ENCODE data around the gene DBH. TPM values are rescaled to one million over a fixed set of nuclear protein-coding genes. Genes with fewer than 3 reads are reported as not detected.
"Not testable (repeated sequence)": the region's sequence is repeated elsewhere in the genome, so short reads cannot be mapped to it uniquely, and the experiment has no call there.

DBH gene
- total RNA-seq, 1 experiment from 2014 or later, result not detected

DNA sequence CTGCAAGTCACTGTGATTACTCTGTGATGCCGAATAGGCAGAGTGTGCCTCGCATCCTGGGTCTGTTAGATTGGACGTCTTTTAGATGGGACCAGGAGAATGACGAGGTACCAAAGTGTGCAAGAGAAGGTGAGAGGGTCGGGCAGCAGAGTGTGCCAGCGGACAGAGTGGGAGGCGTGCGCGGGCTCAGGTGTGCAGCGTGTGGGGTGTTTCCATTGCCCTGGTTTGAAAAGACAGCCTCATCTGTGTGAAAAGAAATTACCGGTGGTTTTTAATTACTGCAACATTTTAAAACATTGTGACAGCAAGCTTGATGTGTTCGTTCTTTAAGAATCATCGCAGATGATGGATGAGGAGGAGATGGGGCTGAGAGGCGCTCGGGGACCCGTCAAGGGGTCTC lies 22.7 kb upstream of the DBH start:
- Histone ChIP-seq H3K4me3 (no peak overlapping the region), H3K36me3 (no peaks in the 10 kb centered on the region), H3K27me3 (peaks cover 71% of the 10 kb centered on the region), H3K9me3 (no peaks in the 10 kb centered on the region)
- no peak for DNase-seq

DNA sequence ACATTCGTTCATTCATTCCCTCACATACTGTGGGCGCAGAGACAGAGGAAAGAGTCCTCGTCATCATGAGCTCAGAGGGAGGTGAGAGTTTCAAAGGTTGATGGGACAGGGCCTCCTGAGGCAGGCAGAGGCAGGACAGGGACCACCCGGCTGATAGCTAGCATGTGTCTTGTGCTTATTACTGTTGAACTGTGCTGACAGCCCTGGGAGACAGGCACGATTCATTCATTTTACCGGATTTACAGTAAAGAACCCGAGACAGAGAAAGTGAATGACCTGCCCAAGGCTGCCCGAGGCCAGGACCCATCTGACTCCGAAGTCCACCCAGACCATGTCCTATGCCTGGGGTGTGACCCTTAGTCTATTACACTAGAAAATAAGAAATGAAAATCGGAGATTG lies 22.1 kb upstream of the DBH start:
- no peak for DNase-seq
- Histone ChIP-seq H3K9me3 (no peaks in the 10 kb centered on the region), H3K4me3 (no peak overlapping the region), H3K27me3 (peaks cover 72% of the 10 kb centered on the region), H3K36me3 (no peaks in the 10 kb centered on the region)

DNA sequence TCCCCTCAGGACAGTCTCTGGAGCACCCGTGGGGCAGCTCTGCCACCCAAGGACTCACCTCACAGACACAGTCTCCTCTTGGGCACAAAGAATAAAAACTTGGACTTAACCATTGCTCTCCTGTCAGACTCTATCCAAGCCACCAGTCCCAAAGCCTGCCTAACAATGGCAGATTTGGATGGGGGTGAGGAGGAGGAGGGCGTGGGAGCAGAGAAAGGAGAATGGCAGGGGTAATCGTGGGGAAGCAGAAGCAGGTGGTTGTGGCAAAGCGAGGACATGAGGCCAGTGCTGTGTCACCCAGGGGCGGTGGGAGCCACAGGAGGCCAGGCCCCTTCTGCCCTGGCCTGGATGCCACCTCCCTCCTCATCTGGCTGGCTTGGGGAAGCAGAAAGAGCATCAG lies 21.5 kb upstream of the DBH start:
- no peaks in the 10 kb centered on the region for H3K36me3 ChIP-seq
- DNase-seq, result no peak
- H3K27me3 ChIP-seq, result peaks cover 71% of the 10 kb centered on the region
- no peaks in the 10 kb centered on the region for H3K9me3 ChIP-seq
- H3K4me3 ChIP-seq, result no peak overlapping the region

DNA sequence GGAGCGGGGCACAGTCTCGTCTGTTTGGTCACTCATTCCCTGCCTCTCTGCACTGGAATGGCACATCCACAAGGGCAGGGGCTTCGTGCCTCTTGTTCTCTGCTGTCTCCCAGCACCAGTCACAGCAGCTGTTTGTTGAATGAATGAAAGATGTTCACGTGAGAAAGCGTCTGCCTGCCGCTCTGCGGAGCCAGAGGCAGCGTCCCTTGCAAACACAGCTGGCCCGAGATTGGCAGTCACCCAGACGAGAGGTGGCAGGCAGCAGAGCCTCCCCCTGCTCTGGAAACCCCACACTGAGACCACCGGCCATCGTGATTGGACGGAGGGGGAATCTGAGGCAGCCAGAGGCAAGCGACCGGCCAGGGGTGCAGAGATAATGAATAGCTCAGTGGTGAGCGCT lies 21.0 kb upstream of the DBH start:
- no peak overlapping the region for H3K4me3 ChIP-seq
- no peaks in the 10 kb centered on the region for H3K36me3 ChIP-seq
- DNase-seq, result no peak
- H3K27me3 ChIP-seq, result peaks cover 73% of the 10 kb centered on the region
- H3K9me3 ChIP-seq, result no peaks in the 10 kb centered on the region

DNA sequence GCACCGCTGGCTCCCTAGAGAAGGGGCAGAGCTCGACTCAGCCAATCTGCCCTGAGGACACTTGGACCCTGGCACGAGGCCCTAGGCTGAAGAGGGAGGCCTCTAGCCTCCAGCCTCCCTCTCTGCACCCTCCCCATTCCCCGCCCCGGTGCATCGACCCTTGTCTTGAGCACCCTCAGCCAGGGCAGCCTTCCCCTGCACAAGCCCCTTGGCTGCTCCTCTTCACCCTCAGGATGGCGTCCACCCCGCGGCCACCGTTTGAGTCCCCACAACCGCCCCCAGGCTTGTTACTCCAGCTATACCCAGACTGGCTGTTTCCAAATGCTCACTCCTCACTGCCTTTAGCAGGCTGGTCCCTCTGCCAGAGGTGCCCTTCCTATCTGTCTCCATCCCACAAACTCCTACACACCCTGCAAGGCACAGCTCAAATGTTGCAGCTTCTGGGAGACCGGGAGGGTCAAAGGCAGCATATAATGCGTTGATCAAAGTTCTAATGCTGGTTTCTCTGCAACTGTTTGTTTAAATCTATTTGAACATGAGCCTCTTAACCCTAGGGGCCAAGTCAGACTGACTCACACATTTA lies 20.5 kb upstream of the DBH start:
- Histone ChIP-seq H3K9me3 (no peaks in the 10 kb centered on the region), H3K27me3 (peaks cover 73% of the 10 kb centered on the region), H3K36me3 (no peaks in the 10 kb centered on the region), H3K4me3 (no peak overlapping the region)
- no peak for DNase-seq

DNA sequence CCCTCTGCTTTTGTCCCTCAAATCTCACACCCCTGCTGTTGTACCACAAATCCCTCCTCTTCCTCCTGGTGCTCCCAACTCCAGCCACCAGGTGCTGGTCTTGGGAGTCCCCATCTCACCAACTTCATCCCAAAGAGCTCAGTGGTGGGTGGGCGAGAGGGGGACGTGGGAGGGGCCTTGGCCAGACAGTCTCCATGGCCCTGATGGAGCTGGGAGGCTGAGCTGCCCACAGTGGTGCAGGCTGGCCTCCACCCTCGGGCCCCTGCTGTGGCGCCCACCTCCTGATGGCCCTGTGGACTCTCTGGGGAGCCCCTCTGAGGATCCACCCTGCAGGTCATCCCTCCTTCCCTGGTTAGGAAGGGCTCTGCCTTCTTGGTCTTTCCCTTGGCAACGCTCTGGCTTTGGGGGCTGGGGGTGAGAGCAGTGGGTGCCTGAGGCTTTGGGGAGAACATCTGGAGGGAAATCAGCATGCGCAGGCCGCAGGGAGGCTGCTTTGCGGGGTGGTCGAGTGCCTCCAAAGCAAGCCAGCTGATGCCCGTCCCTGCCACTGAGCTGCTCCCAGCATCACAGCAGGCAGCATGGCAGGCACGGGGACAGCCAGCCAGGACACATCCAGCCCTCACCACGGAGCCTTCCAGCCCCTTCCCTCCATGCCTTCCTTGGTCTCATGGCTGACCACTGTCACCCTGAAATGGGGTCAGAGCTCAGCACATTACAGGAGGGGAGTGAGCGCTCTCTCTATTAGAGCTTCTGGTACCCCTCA lies 19.3 kb upstream of the DBH start:
- Histone ChIP-seq H3K9me3 (no peaks in the 10 kb centered on the region), H3K36me3 (no peaks in the 10 kb centered on the region), H3K27me3 (peaks cover 71% of the 10 kb centered on the region), H3K4me3 (no peak overlapping the region)
- no peak for DNase-seq

DNA sequence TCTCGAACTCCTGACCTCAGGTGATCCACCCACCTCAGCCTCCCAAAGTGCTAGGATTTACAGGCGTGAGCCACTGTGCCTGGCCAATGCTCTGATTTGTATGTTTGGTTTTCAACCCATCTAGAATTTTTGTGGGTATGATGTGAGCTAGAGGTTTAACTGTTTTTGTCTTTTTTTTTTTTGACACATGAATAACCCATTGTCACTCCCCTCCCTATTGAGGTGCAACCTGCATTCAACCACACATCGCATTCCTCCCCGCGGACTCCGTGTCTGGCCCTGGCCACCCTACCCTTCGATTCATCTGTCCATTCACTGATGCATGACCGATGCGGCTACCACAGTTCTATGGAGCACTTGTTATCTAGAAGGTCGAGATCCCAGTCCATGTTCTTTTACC lies 17.4 kb upstream of the DBH start:
- H3K4me3 ChIP-seq, result no peak overlapping the region
- no peak for DNase-seq
- peaks cover 72% of the 10 kb centered on the region for H3K27me3 ChIP-seq
- no peaks in the 10 kb centered on the region for H3K9me3 ChIP-seq
- H3K36me3 ChIP-seq, result no peaks in the 10 kb centered on the region

DNA sequence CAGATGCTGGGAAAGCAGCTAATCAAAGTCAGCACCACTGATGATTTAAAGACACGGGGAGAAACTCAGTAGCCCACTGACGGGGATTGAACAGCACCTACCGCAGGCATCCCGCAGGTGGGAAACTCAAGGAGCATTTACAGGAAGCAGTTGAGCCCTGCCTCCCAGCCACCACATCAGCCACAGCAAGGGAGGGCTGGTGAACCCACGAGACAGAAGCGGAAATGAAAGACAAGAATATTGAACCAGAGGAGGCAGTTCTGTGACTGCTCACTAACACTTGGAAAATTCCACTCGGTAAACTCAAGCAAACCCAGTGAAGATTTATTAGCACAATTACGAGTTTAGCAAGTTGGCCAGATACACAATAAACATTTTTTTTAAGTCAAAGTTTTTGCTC lies 16.4 kb upstream of the DBH start:
- Histone ChIP-seq H3K36me3 (no peaks in the 10 kb centered on the region), H3K9me3 (no peaks in the 10 kb centered on the region), H3K4me3 (no peak overlapping the region), H3K27me3 (peaks cover 61% of the 10 kb centered on the region)
- no peak for DNase-seq

DNA sequence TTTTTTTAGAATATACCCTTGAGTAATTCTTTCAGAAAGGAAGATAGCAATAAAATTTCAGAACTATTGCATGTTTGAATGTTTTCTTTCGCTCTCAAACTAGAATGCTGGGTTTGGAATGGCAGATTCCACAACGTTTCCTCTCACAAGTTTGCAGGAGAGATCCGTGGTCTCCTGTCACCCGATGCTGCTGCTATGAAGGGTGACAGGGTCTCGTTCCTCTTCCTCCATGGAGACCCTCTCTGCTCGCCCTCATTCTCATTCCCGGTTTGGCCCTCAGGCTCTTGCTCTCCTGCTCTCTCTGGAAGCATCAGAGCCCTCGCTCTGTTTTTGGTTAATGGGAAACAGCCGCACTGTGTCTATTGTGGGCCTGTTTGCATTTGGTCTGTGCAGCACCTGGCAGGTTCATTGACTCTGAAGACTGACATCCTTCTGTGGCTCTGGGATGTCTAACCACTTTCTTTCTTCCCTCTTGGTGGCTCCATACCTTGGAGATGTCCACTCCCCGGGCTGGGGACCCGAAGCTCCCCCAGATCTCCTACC lies 14.4 kb upstream of the DBH start:
- Histone ChIP-seq H3K9me3 (no peaks in the 10 kb centered on the region), H3K4me3 (no peak overlapping the region), H3K36me3 (no peaks in the 10 kb centered on the region), H3K27me3 (peaks cover 44% of the 10 kb centered on the region)
- DNase-seq, result no peak

DNA sequence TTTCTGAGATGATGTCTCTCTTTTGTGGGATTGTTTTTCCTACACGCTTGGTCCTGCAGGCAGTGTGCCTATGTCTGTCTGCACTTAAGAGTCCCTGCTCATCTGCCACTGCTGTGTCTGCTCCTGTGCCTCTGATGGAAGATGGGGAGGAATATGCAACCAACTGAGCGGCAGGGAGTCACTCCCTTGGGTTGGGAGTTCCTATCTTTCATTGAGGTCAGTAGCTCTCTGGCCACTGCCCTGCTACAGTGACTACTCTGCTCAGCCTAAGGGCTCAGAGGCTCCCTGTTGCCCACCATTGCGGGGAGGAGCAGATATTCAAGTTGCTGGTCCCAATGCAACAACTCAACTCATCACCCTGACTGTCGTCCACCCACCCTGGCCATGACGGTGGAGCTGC lies 13.6 kb upstream of the DBH start:
- H3K9me3 ChIP-seq, result no peaks in the 10 kb centered on the region
- H3K36me3 ChIP-seq, result no peaks in the 10 kb centered on the region
- no peak overlapping the region for H3K4me3 ChIP-seq
- peaks cover 43% of the 10 kb centered on the region for H3K27me3 ChIP-seq
- no peak for DNase-seq

DNA sequence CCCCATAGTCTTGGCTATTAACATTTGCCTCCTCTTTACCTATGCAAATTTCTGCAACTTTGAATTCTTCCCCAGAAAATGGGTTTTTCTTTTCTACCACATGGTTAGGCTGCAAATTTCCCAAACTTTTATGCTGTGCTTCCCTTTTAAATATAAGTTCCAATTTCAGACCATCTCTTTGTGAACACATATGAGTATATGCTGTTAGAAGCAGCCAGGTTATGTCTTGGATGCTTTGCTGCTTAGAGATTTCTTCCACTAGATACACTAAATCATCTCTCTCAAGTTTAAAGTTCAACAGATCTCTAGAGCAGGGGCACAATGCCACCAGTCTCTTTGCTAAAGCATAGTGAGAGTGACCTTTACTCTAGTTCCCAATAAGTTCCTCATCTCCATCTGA lies 10.2 kb upstream of the DBH start:
- not testable (repeated sequence) for H3K9me3 ChIP-seq, H3K4me3 ChIP-seq, H3K36me3 ChIP-seq, DNase-seq
- H3K27me3 ChIP-seq, result peaks cover 17% of the 10 kb centered on the region

DNA sequence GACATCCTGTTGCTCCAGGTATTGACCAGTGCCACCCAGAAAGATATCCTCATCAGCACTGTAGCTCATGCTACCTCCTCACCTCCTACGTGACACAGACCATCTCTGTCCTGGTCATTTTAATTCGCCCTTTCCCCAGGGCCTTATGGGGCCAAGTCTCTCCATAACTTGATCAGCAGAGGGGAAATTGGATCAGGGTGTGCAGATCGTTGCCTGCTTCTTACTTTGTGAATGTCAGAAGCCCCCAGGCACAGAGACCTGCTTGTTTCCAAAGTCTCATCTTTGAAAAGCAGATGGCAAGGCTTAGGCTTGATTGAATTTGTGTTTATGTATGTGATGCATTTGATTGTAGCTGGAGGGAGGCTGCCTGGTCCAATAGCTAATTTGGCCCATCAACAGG lies 8.8 kb upstream of the DBH start:
- DNase-seq, result no peak

DNA sequence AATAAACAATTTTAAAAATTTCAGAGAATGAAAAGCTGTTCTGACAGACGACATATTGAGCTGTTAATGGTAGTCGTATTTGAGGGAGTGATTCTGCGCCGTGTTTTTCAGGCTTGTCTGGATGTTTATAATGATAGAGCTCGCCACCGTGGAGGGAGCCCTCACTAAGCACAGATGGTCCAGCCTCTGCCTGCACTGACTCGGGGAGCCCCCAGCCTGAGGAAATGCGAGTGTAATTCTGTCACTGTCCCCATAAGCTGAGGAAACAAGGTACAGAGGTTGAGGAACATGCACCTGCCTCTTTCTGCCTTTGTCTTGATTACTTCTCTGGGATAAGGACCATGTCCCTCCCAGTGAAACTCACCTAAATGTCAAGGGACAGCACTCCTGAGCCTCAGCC lies 7.4 kb upstream of the DBH start:
- Histone ChIP-seq H3K9me3 (no peaks in the 10 kb centered on the region), H3K36me3 (no peaks in the 10 kb centered on the region), H3K27me3 (no peaks in the 10 kb centered on the region), H3K4me3 (no peak overlapping the region)
- DNase-seq, result no peak

More for the DNA sequence above, 8.8 kb upstream of the DBH start:
- peaks cover 10% of the 10 kb centered on the region for H3K27me3 ChIP-seq
- no peak overlapping the region for H3K4me3 ChIP-seq
- no peaks in the 10 kb centered on the region for H3K36me3 ChIP-seq
- H3K9me3 ChIP-seq, result no peaks in the 10 kb centered on the region

DNA sequence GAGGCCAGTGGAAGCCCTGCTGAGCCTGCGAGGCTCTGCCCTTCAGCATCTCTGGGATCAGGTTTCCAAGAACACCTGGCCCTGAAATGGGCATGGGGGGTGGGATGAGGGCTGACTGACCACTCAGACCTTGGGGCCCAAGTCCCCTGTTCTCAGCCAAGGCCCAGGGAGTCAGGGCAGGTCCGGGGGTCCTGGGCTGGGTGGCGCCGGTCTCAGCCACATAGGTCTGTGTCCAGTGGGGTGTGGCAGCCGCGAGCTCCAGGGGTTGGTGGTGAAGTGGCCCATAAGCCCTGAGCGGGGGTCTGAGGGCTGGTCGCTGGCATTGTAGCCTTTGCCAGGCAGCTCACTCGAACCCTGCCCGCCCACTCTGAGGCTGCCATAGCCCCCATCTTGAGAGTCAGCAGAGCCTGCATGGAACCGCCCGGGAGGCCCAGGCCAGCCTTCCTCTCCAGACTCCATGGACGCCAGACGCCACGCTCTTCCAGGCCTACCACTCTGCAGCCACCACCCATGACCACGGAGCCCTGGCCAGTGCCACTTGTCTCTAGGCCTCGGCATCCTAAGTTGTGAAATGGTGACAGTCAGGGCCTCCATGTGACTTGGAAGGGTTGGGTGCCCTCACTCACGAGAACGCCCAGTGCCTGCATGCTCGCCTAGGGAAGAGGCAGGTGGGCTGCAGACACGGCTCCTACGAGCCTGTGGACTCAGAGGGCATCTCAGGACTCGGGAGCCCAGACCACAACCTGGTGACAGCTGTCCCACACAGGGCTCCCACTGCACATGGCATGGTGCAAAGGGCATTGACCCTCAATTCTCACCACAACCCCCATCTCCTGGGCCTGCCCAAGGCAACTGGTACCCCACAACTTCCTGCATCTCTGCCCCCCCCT lies 6.7 kb upstream of the DBH start:
- no peak overlapping the region for H3K4me3 ChIP-seq
- H3K36me3 ChIP-seq, result no peaks in the 10 kb centered on the region
- H3K27me3 ChIP-seq, result no peaks in the 10 kb centered on the region
- H3K9me3 ChIP-seq, result no peaks in the 10 kb centered on the region
- no peak for DNase-seq

DNA sequence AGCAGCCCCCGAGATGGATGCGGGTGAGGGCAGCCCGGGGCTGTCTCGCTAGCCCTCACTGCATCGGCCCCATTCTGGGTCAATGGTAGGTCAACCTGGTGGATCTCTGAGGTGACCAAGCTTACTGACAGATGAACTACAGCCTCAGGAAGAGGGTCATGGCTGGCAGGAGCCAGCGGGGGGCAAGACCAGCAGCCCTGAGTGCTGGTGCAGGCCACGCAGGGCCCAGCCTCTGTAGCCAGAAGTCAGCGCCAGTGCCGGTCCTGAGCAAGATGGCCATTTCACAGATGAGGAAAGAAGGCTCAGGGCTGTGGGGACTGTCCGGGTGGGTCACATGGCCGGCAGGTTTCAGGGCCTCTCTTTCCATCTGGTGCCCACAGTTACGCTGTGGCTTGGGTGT lies 5.1 kb upstream of the DBH start:
- H3K9me3 ChIP-seq, result no peaks in the 10 kb centered on the region
- no peak for DNase-seq
- H3K4me3 ChIP-seq, result no peak overlapping the region
- no peaks in the 10 kb centered on the region for H3K27me3 ChIP-seq
- no peaks in the 10 kb centered on the region for H3K36me3 ChIP-seq

DNA sequence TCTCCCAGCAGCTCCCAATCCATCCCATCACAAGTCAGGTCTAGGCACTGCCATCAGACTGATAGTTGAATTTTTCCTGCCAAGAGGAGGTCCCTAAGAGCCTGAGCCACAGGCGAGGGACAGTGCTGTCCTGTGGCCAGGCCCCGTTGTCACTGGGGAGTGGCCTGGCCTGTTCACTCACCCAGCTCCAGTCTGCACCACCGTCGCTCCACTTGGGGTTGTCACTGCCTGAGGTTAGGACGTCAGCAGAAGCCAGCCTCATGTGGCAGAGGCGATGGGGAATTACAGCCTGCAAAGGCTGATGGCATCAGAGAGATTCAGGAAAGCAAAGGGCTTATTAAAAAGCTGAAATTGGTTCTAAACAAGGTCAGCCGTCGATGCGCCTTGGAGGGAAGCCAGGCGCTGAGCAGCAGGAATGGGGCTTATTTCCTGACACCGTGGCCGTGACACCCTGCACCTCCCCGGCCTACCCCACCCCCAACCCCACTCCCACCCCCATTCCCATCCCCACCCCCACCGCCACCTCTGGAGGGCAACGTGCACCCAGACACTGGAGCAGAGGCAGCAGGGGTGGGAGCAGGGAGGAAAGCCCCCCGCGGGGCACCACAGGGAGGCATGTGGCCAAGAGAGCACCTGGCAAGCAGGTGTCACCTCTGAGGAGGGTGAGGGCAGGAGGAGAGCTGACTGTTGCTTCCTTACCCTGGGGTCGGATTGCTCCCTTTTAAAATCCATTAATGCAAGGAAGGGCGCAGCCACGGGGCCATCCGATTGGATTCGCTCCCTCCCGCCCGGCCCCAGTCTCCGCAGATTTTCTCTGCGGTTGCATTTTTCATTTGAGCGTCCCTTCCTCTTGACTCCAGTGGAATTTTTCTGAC lies 3.1 kb upstream of the DBH start:
- Histone ChIP-seq H3K9me3 (no peaks in the 10 kb centered on the region), H3K36me3 (no peaks in the 10 kb centered on the region), H3K4me3 (no peak overlapping the region), H3K27me3 (no peaks in the 10 kb centered on the region)
- no peak for DNase-seq
